BJ (cell line): ENCODE data around the gene TCF15. TPM values are rescaled to one million over a fixed set of nuclear protein-coding genes. Genes with fewer than 3 reads are reported as not detected.

Experiments used
- CTCF ChIA-PET: fragments of 350-600 bp; formaldehyde crosslinking; extraction: SDS; loops from one replicate; lab custom pipeline; 2021; ENCODE audit warnings: antibody characterized with exemption, inconsistent platforms; lab: Yijun Ruan, JAX
- POLR2A ChIA-PET: fragments of 300-600 bp; sonication (Branson Sonifier 250); formaldehyde crosslinking; extraction: SDS; loops from one replicate; lab custom pipeline; 2021; ENCODE audit warnings: antibody characterized with exemption; lab: Charles Lee
- DNase-seq: peaks from one replicate; pipeline ENCODE4 v3.0.0-alpha.2; 2011; ENCODE audit warnings: low read depth
- H3K27me3 ChIP-seq: 2 replicates; pipeline ENCODE4 v1.6.0; 2011; ENCODE audit warnings: low read length; ENCODE audit not compliant: control insufficient read depth, insufficient read depth
- H3K36me3 ChIP-seq: 2 replicates; pipeline ENCODE4 v1.5.1; 2011; ENCODE audit warnings: low read length; ENCODE audit not compliant: control insufficient read depth, insufficient read depth
- H3K4me3 ChIP-seq: 2 replicates; pipeline ENCODE4 v1.5.1; 2011; ENCODE audit warnings: low read depth, mild to moderate bottlenecking, control low read depth, low read length
- polyA plus RNA-seq: library from polyadenylated mRNA; depleted of rRNA; stranded (reverse); fragments of >200 nt; gene quantifications from 2 replicates; pipeline ENCODE4 v1.2.3, GENCODE V29; 2011
- TF ChIP-seq, protein P1 (sequence below): IDR thresholded peaks from 2 replicates; pipeline ENCODE4 v1.5.1; 2011; ENCODE audit warnings: low read depth, mild to moderate bottlenecking, control low read depth, inconsistent platforms, low read length, moderate library complexity; ENCODE audit not compliant: insufficient read depth

TCF15 gene
- polyA plus RNA-seq, 1 experiment, result not detected

DNA sequence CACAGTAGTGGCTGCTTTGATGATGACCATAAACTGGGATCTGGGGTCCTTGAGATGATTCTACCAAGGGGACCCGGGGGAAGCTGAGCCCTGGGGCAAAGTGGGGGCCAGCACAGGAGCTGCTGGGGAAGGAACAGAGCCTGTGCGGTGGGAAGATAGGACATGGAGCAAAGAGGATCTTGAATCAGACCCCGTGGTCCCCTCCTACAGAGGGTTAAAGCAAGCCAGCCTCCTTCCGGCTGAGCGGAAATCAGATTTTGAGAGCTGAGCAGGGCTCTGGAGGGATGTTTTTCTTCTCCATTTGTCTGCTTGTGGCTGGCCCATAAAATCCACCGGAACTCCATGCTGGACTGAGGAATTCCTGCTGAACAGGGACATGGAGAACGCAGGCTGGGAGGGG, 10.1 kb upstream of the TCF15 start:
- no peak overlapping the region for H3K4me3 ChIP-seq
- H3K27me3 ChIP-seq, result no peaks in the 10 kb centered on the region; the same call in none of the 2 replicates
- no peaks in the 10 kb centered on the region for H3K36me3 ChIP-seq
- DNase-seq, result no peak
- ChIA-PET POLR2A (no interaction called here), CTCF (interaction anchor here (1.0 to 1.5 kb wide), 2 partner anchors 20 to 108 kb away, joined by 3 read pairs; no protein-coding TSS in a partner anchor)
- TF ChIP-seq, protein P1, sequence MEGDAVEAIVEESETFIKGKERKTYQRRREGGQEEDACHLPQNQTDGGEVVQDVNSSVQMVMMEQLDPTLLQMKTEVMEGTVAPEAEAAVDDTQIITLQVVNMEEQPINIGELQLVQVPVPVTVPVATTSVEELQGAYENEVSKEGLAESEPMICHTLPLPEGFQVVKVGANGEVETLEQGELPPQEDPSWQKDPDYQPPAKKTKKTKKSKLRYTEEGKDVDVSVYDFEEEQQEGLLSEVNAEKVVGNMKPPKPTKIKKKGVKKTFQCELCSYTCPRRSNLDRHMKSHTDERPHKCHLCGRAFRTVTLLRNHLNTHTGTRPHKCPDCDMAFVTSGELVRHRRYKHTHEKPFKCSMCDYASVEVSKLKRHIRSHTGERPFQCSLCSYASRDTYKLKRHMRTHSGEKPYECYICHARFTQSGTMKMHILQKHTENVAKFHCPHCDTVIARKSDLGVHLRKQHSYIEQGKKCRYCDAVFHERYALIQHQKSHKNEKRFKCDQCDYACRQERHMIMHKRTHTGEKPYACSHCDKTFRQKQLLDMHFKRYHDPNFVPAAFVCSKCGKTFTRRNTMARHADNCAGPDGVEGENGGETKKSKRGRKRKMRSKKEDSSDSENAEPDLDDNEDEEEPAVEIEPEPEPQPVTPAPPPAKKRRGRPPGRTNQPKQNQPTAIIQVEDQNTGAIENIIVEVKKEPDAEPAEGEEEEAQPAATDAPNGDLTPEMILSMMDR, result no peak

DNA sequence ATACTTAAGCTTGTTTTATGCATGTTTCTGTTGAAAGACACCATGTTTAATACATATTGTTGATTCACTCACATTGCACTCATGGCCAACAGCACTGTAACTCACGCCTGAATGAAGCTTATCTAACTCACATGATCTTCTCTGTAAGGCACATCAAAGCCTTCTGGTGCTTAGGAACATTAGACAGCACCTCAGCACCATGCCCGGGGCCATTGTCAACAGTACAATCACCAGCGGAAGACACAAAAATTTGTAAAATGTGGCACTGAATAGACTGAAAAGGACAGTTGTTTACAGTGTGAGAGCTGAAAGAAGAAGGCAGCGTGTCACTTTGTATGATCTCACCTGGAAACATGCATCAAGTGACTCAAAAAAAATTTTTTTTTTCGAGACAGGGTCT, 8.9 kb upstream of the TCF15 start:
- no peaks in the 10 kb centered on the region; the same call in none of the 2 replicates for H3K27me3 ChIP-seq
- TF ChIP-seq, protein P1, result no peak
- no peaks in the 10 kb centered on the region for H3K36me3 ChIP-seq
- DNase-seq, result no peak
- ChIA-PET CTCF (interaction anchor here (0.6 to 1.7 kb wide), 3 partner anchors 10 to 48 kb away, joined by 3 to 4 read pairs (median 3); no protein-coding TSS in a partner anchor), POLR2A (no interaction called here)
- H3K4me3 ChIP-seq, result no peak overlapping the region

DNA sequence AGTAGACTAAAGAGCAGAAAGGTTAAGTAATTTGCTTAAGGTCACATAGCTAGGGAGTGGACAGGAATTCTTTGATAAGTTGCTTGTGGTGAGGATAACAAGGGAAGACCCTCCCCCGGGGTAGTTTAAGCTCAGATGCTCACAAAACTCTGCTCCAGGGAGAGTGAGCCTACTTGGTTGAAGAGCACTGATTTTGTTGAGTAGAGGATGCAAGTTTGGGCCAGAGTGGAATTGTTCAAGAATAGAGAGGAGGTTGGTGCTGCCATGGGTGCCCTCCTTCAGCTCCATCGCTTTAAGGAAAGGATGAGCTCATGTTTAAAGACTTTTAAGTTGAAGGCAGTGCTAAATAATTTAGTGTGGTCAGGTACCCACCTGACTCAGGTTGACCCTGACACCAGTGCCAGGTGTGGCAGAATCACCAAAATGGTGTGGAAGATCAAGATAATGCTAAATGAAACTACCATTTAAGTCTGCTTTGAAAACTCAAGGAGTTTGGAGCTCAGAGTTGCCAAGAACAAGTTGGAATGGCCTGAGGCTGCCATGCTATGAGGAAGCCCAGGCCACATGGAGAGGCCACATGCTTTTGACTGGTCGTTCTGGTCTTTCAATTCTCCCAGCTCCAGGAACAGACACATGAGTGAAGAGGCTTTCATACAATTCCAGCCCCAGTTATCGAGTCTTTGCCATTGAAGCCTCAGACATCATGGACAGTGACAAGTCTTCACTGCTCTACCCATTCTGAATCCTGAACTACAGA, 8.0 kb upstream of the TCF15 start:
- CTCF ChIA-PET, result interaction anchor here (0.9 to 1.7 kb wide), 4 partner anchors 9 to 118 kb away, joined by 3 to 4 read pairs (median 4); no protein-coding TSS in a partner anchor
- TF ChIP-seq, protein P1, result no peak
- peaks cover 4% of the 10 kb centered on the region; the same call in 1 of the 2 replicates for H3K27me3 ChIP-seq
- no peak for DNase-seq
- no peak overlapping the region for H3K4me3 ChIP-seq
- no peaks in the 10 kb centered on the region for H3K36me3 ChIP-seq
- POLR2A ChIA-PET, result no interaction called here

DNA sequence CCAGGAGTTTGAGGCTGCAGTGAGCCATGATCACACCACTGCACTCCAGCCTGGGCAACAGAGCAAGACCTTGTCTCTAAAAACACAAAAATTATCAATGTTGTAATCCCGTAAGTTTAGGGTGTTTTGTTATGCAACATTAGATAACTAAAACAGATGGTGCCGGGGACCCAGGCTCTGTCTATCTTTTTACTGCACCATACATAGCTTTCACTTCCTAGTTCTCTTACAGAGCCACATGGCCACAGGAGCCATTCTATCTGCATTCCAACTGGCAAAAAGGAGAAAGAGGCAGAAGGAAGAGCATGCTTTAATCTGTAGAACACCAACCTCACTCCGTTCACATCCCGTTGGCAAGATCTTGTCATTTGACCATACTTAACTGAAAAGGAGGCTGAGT, 5.4 kb upstream of the TCF15 start:
- no peak for DNase-seq
- ChIA-PET POLR2A (no interaction called here), CTCF (no interaction called here)

DNA sequence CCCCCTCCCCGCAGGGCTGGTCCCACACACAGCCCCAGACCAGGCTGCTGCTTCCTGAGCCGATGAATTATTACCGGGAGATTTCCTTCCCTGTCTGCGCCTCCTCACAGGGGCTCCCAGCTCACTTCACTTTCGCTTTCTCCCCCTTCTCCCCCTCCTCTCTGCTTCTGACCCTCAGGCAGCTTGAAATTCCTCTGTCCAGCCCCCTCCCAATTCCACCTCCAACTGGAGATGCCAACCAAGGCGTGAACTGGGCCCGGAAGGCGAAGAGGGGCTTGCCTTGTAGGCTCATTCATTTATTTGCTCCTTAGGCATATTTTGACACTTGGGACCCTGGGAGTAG, 1.7 kb upstream of the TCF15 start:
- ChIA-PET CTCF (no interaction called here), POLR2A (no interaction called here)
- TF ChIP-seq, protein P1, result no peak
- Histone ChIP-seq H3K27me3 (peaks cover 38% of the 10 kb centered on the region), H3K36me3 (no peaks in the 10 kb centered on the region), H3K4me3 (no peak overlapping the region)
- no peak for DNase-seq

More for the DNA sequence above, 5.4 kb upstream of the TCF15 start:
- no peaks in the 10 kb centered on the region for H3K36me3 ChIP-seq
- TF ChIP-seq, protein P1, result no peak
- H3K27me3 ChIP-seq, result peaks cover 25% of the 10 kb centered on the region
- no peak overlapping the region for H3K4me3 ChIP-seq
